GM12878 (cell line): ENCODE results near the gene ADCY5. TPM values are rescaled to one million over a fixed set of nuclear protein-coding genes. Genes with fewer than 3 reads are reported as not detected.

ENCODE experiments used
- ATAC-seq: fragments of 200-7000 bp; cut with Tn5 transposase; 3 replicates; pipeline ENCODE4 v1.9.1; 2020; ENCODE audit warnings: mild to moderate bottlenecking, moderate library complexity
- BruUV-seq: library from RNA; stranded (reverse); fragments of 400-500 nt; replicated peaks from 2 replicates; lab custom pipeline; 2021; lab: Mats Ljungman, UMichigan
- CTCF ChIA-PET: fragments of 300-600 bp; sonication (Branson Sonifier 250); formaldehyde crosslinking; extraction: SDS; loops from one replicate; lab custom pipeline; 2021; ENCODE audit warnings: inconsistent platforms; lab: Yijun Ruan, JAX
- POLR2A ChIA-PET: fragments of 350-600 bp; formaldehyde crosslinking; extraction: SDS; loops from one replicate; lab custom pipeline; 2021; ENCODE audit warnings: inconsistent platforms; lab: Charles Lee
- RAD21 ChIA-PET: fragments of 300-600 bp; sonication (Branson Sonifier 250); formaldehyde crosslinking; loops from one replicate; lab custom pipeline; 2023; ENCODE audit warnings: antibody characterized with exemption; ENCODE audit not compliant: unreplicated experiment; lab: Charles Lee
- SMC1A ChIA-PET: fragments of 300-600 bp; sonication (Branson Sonifier 250); formaldehyde crosslinking; loops from one replicate; lab custom pipeline; 2023; ENCODE audit not compliant: unreplicated experiment, uncharacterized antibody; lab: Charles Lee
- DNase-seq: peaks from one replicate; pipeline ENCODE4 v3.0.0-alpha.2; 2011; ENCODE audit warnings: low read depth, low spot score
- FAIRE-seq: peaks from 3 replicates; lab custom pipeline; 2011; peaks lifted over from hg19 to GRCh38; lab: Jason Lieb, UNC
- H2AFZ ChIP-seq: 2 replicates; pipeline ENCODE4 v1.6.0; 2011; ENCODE audit warnings: low read depth, low read length, control low read depth; ENCODE audit not compliant: control insufficient read depth
- H3K27ac ChIP-seq: 2 replicates; pipeline ENCODE4 v1.5.1; 2011; ENCODE audit warnings: control low read depth; ENCODE audit not compliant: control insufficient read depth, insufficient read depth
- H3K27me3 ChIP-seq, 2 experiments: replicated peaks in 1 of 2; 2 replicates each; pipeline versions ENCODE4 v1.6.0 to v1.6.1; 2011; ENCODE audit warnings: low read length in 1 of 2; ENCODE audit not compliant: control insufficient read depth in 2 of 2, insufficient read depth in 2 of 2
- H3K36me3 ChIP-seq, 2 experiments: 2 replicates each; pipeline ENCODE4 v1.5.1; 2011; ENCODE audit warnings: low read length in 1 of 2; ENCODE audit not compliant: control insufficient read depth in 2 of 2, insufficient read depth in 2 of 2
- H3K4me1 ChIP-seq: 2 replicates; pipeline ENCODE4 v1.6.1; 2011; ENCODE audit warnings: mild to moderate bottlenecking, low read length, moderate library complexity, mixed read lengths; ENCODE audit not compliant: control insufficient read depth, insufficient read depth
- H3K4me2 ChIP-seq: 2 replicates; pipeline ENCODE4 v1.6.0; 2011; ENCODE audit warnings: control low read depth; ENCODE audit not compliant: control insufficient read depth, insufficient read depth
- H3K4me3 ChIP-seq: fragments of 200-600 bp; sonication (generic); 2 replicates; pipeline ENCODE4 v1.5.1; 2016
- H3K79me2 ChIP-seq: 2 replicates; pipeline ENCODE4 v1.6.0; 2011; ENCODE audit warnings: low read length; ENCODE audit not compliant: control insufficient read depth, insufficient read depth
- H3K9ac ChIP-seq: 2 replicates; pipeline ENCODE4 v1.8.0; 2011; ENCODE audit warnings: low read length, control low read depth, mixed read lengths; ENCODE audit not compliant: control insufficient read depth, insufficient read depth
- H3K9me3 ChIP-seq: replicated peaks from 3 replicates; pipeline ENCODE4 v1.5.1; 2011; ENCODE audit warnings: mild to moderate bottlenecking, low read length; ENCODE audit not compliant: control insufficient read depth, insufficient read depth
- H4K20me1 ChIP-seq: 2 replicates; pipeline ENCODE4 v1.6.0; 2011; ENCODE audit not compliant: control insufficient read depth, insufficient read depth
- BCL11A ChIP-seq: IDR thresholded peaks from 2 replicates; pipeline ENCODE4 v1.6.1; 2011; ENCODE audit warnings: low read depth, low read length
- CEBPZ ChIP-seq: fragments of 150-350 bp; IDR thresholded peaks from 2 replicates; pipeline ENCODE4 v1.6.1; 2016; ENCODE audit warnings: low read depth, low read length
- CHD2 ChIP-seq: IDR thresholded peaks from 2 replicates; pipeline ENCODE4 v1.6.1; 2011; ENCODE audit warnings: low read depth, low read length, improper control_type of control experiment, borderline replicate concordance
- CREM ChIP-seq: IDR thresholded peaks from 2 replicates; pipeline ENCODE4 v1.6.1; 2014; ENCODE audit warnings: antibody characterized with exemption, low read depth
- IKZF1 ChIP-seq: fragments of 450-650 bp; conservative IDR thresholded peaks from 2 replicates; pipeline ENCODE4 v1.6.1; 2017; ENCODE audit warnings: antibody characterized with exemption, mild to moderate bottlenecking
- MLLT1 ChIP-seq: fragments of 450-650 bp; IDR thresholded peaks from 2 replicates; pipeline ENCODE4 v1.6.1; 2016; ENCODE audit warnings: mild to moderate bottlenecking
- MYB ChIP-seq: fragments of 150-350 bp; IDR thresholded peaks from 2 replicates; pipeline ENCODE4 v1.6.1; 2014; ENCODE audit warnings: mild to moderate bottlenecking, low read depth, low read length, borderline replicate concordance
- SUPT20H ChIP-seq: IDR thresholded peaks from 2 replicates; pipeline ENCODE4 v1.6.1; 2011; ENCODE audit warnings: low read depth, mild to moderate bottlenecking, low read length, moderate library complexity, borderline replicate concordance; ENCODE audit not compliant: control insufficient read depth
- WRNIP1 ChIP-seq: IDR thresholded peaks from 2 replicates; pipeline ENCODE4 v1.6.1; 2011; ENCODE audit warnings: low read depth, low read length, improper control_type of control experiment, borderline replicate concordance
- WGBS: methylation state at CpG from one replicate; pipeline ENCODE4 v1.1.6; 2016; ENCODE audit warnings: low lambda C conversion rate; ENCODE audit not compliant: insufficient replicate concordance, insufficient coverage; ENCODE audit errors: missing lambda C conversion rate; 5-methylcytosine and 5-hydroxymethylcytosine counted together
- in situ Hi-C: fragments of 300-500 bp; cut with MboI; formaldehyde crosslinking; loops from 9 replicates; pipeline ENCODE4 v1.14.3; 2018; ENCODE audit warnings: mixed read lengths
- intact Hi-C: fragments of 100-400 bp; cut with micrococcal nuclease; formaldehyde crosslinking; loops from one replicate; pipeline ENCODE4 v1.14.2; 2022; ENCODE audit not compliant: unreplicated experiment
- polyA plus RNA-seq, 11 experiments: library from polyadenylated mRNA; depleted of rRNA in 4 of 11; unstranded in 6 of 11; stranded (reverse) in 5 of 11; fragments of >200 nt; fragmentation: Nextera tagmentation in 4 of 11; fragmentation: Illumina TruSeq in 1 of 11; extraction: Ambion mirVana in 4 of 11; extraction: Trizol in 1 of 11; gene quantifications; 1 replicate in 1 of 11; 2 replicates in 10 of 11; pipeline versions ENCODE4 v1.2.1 to v1.2.3, GENCODE V29; 2011 to 2016; ENCODE audit warnings: inconsistent platforms in 2 of 11, missing spikeins in 2 of 11, low read depth in 1 of 11
- total RNA-seq, 4 experiments: library from RNA; depleted of rRNA in 3 of 4; stranded (reverse); fragments of >200 nt in 3 of 4; fragmentation: Illumina TruSeq in 1 of 4; extraction: Trizol in 1 of 4; gene quantifications; 2 replicates each; pipeline versions ENCODE4 v1.2.1 to v1.2.3, GENCODE V29; 2013 to 2021
- TF ChIP-seq, protein P1 (sequence below): IDR thresholded peaks from 2 replicates; pipeline ENCODE4 v1.6.1; 2011; ENCODE audit warnings: borderline replicate concordance, low read depth, mild to moderate bottlenecking, moderate library complexity, mixed read lengths, low read length; ENCODE audit not compliant: insufficient read depth; ENCODE audit errors: extremely low read length

The ADCY5 gene
- total and polyA plus RNA-seq, 10 of the 15 experiments (the other 5 are each of a cell fraction or from before 2014, with no cell fraction given), result under 0.01 to 0.24 (median 0.02) TPM; not detected in 4

GRCh38 chr3:123334056-123334455 lies 114.8 kb downstream of the ADCY5 start:
- Histone ChIP-seq H3K4me1 (no peaks in the 10 kb centered on the region), H3K9ac (no peak overlapping the region), H3K79me2 (no peaks in the 10 kb centered on the region), H3K4me2 (no peak overlapping the region), H3K27me3 (no peaks in the 10 kb centered on the region), H2AFZ (no peak overlapping the region), H3K4me3 (no peak overlapping the region), H3K27ac (no peak overlapping the region), H3K9me3 (no peaks in the 10 kb centered on the region), H3K36me3 (no peaks in the 10 kb centered on the region), H4K20me1 (no peaks in the 10 kb centered on the region)
- BruUV-seq, result no TSS peak
- no peak for FAIRE-seq
- 70% methylated on average over 7 of the region's 7 CpGs for WGBS
- in situ Hi-C loops (no loop called here), intact Hi-C loops (no loop called here)
- ChIA-PET POLR2A (no interaction called here), CTCF (no interaction called here), SMC1A (interaction anchor here (0.6 to 1.2 kb wide), 2 partner anchors 70 to 226 kb away, joined by 3 read pairs; no protein-coding TSS in a partner anchor), RAD21 (no interaction called here)
- DNase-seq, result no peak
- no peak for ATAC-seq
- TF ChIP-seq, protein P1, sequence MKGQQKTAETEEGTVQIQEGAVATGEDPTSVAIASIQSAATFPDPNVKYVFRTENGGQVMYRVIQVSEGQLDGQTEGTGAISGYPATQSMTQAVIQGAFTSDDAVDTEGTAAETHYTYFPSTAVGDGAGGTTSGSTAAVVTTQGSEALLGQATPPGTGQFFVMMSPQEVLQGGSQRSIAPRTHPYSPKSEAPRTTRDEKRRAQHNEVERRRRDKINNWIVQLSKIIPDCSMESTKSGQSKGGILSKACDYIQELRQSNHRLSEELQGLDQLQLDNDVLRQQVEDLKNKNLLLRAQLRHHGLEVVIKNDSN, result no peak
- TF ChIP-seq SUPT20H (no peak), IKZF1 (no peak), MYB (no peak), BCL11A (no peak)
- TF ChIP-seq, all 136 proteins: peak for 0

DNA sequence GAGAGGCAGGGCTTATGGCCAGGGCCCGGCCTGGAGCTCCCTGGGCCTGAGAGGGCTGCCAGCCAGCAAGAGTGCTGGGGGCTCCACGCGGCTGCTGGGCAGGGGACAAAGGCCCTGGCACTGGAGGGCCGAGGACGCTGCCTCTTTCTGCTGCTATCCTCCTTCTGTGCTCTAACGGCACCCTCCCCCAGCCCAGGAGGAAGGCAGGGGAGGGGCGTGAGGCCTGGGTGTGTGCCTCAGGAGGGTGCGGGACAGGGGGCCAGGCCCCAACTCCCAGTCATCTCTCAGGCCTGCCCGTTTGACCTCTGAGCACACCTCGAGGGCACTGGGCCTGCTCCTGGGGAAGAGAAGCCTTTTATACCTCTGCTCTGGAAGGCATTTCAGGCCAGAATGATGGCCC lies 115.5 kb downstream of the ADCY5 start:
- WGBS, result 50% methylated on average over 10 of the region's 10 CpGs
- ChIA-PET CTCF (interaction anchor here (7.9 kb wide), 1 partner anchor 227 kb away, joined by 93 read pairs; no protein-coding TSS in a partner anchor), RAD21 (no interaction called here), POLR2A (no interaction called here), SMC1A (interaction anchor here (1.2 kb wide), 1 partner anchor 227 kb away, joined by 3 read pairs; no protein-coding TSS in a partner anchor)
- no peak overlapping the region for H3K4me2 ChIP-seq
- H3K9me3 ChIP-seq, result no peaks in the 10 kb centered on the region
- H3K27ac ChIP-seq, result no peak overlapping the region
- H2AFZ ChIP-seq, result no peak overlapping the region
- H3K79me2 ChIP-seq, result no peaks in the 10 kb centered on the region
- H3K36me3 ChIP-seq, result no peaks in the 10 kb centered on the region
- intact Hi-C loops (no loop called here), in situ Hi-C loops (no loop called here)
- H3K9ac ChIP-seq, result no peak overlapping the region
- FAIRE-seq (no peak), ATAC-seq (no peak), DNase-seq (no peak)
- no peaks in the 10 kb centered on the region; a peak in 1 of 4 replicates for H3K27me3 ChIP-seq
- no peaks in the 10 kb centered on the region; the same call in 1 of the 2 replicates for H4K20me1 ChIP-seq
- H3K4me1 ChIP-seq, result no peaks in the 10 kb centered on the region
- BruUV-seq, result no TSS peak
- no peak overlapping the region for H3K4me3 ChIP-seq
- TF ChIP-seq SUPT20H (no peak), CREM (no peak), MLLT1 (no peak), WRNIP1 (no peak), CEBPZ (no peak), CHD2 (no peak)
